GM18508 (cell line): ENCODE measurements around the gene SYNDIG1.
"Not testable (repeated sequence)": the region's sequence is repeated elsewhere in the genome, so short reads cannot be mapped to it uniquely, and the experiment has no call there.

Source experiments
- ATAC-seq: cut with Tn5 transposase; IDR thresholded peaks from one replicate; pipeline ENCODE4 v1.9.1; 2021; ENCODE audit warnings: moderate number of reproducible peaks; ENCODE audit not compliant: insufficient read depth, unreplicated experiment

The SYNDIG1 gene

DNA sequence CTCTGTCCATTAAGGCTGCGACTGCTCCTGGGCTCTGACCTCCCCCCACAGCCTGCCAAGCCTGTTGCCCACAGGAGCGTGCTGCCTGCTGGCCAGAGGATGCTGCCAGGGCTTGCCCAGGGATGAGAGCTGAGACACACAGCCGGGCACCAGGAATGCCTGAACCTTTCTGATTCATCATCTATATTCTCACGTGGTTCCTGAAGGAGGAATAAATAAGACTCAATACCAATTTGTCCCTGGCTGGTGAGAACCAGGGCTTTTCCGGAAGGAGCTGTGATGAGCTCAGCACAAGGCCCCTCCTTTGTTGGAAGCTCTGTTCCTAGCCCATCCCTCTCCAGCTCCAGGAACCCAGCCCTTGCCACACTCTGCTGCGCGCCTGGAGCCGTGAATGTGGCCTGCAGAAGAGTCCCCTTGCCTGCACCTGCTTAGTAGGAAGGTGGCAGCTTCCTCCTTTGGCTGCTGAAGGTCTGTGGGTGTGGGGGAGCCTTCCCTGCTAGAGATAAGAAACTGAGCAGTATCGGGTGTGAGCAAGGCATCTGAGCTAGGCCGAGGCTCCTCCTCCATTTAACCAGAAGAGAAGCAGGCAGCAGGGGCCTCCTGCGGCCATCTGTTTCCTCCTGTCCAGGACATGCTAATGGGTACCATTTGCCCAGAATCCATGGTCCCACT is 37.9 kb downstream of the SYNDIG1 start:
- no peak for ATAC-seq

DNA sequence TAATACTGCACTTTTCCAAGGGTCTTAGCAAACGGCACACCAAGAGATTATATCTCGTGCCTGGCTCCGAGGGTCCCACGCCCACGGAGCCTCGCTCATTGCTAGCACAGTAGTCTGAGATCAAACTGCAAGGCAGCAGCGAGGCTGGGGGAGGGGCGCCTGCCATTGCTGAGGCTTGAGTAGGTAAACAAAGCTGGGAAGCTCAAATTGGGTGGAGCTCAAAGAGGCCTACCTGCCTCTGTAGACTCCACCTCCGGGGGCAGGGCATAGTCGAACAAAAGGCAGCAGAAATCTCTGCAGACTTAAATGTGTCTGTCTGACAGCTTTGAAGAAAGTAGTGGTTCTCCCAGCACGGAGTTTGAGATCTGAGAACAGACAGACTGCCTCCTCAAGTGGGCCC is 43.0 kb downstream of the SYNDIG1 start:
- ATAC-seq: not testable (repeated sequence)

DNA sequence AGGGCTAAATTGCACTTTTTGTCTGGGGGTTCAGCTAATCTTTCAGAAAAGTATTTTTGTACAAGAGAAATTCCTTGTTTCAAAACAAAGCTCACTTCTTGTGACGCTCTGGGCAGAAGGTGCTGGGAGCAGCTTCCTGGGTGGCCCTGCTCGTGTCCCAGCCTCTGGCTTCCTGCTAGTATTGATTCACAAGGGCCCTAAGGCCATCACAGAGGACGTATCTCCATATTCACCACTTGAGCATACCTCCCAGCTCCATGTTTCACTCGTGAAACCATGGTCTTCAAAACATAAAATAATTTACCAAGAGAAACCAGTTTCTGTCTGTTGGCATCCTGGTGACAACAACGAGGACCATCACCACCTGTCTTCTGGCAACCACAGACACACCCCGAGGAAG is 49.1 kb downstream of the SYNDIG1 start:
- no peak for ATAC-seq

DNA sequence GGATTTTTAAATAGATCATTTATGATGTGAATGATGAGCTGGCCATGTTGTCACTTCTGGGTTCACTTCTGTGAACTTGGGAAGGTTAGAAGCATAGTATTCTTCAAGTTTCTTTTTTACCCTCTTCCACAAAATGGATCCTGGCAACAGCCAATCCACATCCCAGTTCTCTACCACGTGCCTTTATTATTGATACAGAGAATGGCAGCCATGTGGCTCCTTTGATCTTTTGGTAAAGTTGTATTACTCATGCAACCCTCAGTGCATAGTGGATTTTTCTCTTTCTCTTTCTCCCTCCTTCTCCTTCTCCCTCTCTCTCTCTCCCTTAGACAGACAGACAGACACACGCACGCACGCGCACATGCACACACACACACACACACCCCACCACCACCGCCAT is 50.0 kb downstream of the SYNDIG1 start:
- ATAC-seq: no peak

DNA sequence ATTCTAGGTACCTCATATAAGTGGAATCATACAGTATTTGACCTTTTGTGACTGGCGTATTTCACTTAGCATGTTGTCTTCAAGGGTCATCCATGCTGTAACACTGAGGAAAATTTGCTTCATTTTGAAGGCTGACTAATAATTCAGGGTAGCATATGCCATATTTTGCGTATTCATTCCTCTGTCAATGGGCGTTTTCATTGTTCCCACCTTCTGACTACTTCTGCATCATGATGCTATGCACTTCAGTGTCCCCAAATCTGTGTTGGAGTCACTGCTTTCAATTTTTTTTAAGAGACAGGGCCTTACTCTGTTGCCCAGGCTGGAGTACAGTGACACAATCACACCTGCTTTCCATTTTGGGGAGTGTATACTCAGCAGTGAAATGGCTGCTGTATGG is 51.6 kb downstream of the SYNDIG1 start:
- no peak for ATAC-seq

DNA sequence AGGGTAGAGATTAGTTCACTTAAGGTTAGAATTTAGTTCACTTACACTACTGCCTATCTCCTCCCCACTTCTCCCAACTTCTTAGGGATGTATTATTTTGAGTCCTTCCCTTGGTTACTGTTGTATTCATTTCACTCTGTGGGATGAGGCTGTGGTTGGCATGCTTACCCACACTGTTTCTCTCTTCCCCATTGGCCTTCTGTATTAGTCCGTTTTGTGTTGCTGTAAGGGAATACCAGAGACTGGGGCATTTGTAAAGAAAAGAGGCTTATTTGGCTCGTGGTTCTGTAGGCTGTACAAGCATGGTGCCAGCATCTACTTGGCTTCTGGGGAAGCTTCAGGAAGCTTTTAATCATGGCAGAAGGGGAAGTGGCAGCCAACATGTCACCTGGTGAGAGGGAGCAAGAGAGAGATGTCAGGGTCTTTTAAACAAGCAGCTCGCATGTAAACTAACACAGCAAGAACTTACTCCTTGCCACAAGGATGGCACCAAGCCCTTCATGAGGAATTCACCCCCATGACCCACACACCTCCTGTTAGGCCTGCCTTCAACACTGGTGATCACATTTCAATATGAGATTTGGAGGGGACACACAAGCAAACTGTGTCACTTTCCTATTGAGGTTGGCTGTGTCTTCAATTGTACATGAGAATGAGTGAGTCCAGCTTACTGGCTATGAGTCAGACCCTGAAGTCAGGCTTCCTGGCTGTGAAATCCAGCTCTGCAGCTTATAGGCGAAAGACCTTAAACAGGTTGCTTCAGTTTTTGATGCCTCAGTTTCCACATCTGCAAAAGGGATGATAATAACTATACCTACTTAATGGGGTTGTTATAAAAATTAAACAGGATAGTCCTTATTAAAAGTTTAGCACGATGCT is 53.3 kb downstream of the SYNDIG1 start:
- ATAC-seq: no peak

DNA sequence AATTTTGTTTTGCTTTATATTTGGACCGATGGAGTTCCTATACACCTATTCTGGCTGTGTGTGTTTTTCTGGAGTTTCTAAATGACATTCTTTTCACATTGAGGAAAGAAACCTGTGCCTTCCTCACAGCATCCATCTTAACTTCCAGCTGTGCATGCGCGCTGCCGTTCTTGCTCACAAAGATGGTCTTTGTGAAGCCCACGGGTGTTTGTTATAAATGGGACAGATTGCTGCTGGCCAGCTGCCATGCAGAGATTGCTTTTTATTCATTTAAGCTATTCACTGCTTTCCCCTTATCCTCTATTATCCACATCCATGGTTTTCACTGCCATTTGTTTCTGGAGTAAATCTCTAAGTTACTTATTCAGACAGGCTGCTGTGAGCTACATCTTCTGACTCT is 54.2 kb downstream of the SYNDIG1 start:
- ATAC-seq: no peak

DNA sequence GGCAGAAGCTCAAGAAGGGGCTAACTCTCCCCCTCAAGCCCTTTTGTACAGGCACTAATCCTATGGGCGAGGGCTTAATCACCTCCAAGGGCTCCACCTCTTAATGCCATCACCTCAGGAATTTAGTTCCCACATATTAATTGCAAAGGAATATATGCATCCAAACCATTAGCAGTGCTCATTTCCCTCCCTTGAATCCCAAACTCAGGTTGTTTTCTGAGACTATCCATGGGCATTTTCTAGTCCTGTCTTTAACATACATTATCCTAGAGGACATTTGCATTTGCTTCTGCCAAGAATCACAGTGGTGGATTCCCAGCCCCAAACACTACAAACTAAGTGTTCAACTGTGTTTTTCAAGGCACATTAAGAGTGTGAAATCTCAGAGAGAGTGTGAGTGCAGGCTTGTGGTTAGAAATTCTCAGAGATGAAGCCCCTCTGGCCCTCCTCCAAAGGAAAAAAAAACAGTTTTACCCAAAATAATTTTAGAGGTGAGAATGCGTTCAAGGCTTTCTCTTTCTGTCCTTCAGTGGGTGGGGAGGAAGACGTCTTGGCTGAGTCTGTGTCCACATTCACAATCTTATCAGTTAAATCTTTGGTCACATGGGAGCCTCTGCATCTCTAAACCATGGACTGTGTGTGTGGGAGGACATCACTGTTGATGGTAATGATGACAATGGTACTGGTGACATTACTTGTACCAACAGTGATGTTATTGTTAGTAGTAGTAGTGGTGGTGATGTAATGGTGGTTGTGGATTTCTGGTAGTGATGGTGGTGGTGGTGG is 59.3 kb downstream of the SYNDIG1 start:
- ATAC-seq: no peak

DNA sequence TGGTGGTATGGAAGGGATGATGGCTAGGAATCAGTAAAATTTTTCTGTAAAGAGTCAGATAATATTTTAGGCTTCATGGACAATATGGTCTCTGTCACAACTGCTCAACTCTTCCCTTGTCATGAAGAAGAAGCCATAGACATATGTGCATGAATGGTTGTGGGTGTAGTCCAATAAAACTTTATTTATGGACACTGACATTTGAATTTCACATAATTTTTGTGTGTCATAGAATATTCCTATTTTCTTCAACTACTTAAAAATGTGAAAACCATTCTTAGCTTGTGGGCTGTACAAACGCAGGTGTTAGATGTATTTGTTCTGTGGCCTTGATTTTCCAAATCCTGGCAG is 59.9 kb downstream of the SYNDIG1 start:
- no peak for ATAC-seq

DNA sequence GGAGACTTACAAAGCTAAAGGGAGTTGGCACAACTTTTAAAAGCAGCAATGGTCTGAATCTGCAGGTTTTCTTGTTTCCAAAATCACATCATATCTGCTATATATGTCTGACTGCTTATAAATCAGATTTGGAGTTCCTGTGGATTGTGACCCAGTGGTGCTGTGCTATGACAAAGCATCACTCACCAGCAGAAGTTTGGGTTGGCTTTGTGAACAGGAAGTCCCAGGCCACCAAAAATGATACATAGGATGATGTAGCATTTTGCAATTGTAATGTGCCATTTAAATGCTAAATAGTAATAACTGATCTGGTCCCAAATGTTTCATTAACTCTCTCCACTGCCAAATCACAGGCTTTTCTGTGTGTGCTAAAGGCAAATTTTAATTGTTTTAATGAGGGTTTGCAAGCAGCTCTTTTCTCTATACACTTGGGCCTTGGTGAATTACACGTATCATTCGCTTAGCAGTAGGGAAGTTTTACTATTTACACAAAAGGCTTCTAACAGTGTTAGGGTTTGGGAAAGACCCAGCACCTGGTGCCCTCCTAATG is 60.8 kb downstream of the SYNDIG1 start:
- ATAC-seq: no peak

DNA sequence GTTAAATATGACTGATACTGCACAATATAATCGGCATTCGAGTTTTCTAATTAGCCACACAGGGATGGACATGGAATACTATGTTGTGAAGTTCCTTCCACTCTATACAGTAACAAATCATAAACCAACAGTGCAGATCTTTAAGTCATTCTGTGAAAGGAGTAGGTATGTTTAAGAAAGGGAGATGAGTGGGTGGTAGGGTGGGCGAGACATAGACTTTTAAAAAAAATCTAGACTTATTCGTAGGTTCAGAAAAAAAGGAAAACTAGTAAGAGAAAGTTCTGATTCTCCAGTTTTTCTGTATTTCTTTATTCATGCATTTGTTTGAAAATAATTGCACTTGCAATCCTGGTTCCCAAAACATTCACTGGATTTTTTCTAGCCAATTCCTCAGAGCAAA is 61.8 kb downstream of the SYNDIG1 start:
- ATAC-seq: no peak

DNA sequence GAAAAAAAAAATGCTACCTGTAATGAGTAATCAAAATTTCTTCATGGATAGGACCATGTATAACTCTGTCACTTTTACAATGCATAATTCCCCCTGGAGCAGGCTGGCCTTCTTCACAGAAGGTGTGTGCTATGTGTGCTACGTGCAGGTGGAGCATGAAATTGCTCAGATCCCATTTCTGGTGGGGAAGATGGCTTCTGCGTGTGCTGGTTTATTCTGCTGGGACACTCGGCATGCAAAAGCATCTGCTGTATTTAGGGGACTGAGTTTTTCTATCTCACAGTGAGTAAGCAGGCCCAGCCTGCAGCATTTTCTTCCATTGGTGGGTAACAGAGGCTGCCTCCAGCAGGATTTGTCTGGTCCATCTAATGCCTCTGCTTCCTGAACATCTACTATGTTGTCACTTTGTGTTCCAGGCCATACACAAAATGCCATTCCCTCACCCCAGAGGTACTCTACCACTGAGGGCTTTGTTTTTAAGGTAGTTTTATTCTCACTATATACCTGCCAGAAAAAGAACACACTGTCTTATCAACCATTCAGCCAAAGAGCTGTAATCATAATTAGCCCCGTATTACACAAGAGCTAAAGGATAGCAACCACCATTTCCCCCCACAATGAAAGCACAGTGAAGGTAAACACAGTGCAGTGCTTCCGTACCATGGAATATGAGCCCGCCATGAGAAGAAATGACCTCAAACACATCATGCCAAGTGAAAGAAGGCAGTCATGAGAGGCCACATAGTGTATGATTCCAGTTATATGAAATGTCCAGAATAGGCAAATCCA is 62.4 kb downstream of the SYNDIG1 start:
- no peak for ATAC-seq

DNA sequence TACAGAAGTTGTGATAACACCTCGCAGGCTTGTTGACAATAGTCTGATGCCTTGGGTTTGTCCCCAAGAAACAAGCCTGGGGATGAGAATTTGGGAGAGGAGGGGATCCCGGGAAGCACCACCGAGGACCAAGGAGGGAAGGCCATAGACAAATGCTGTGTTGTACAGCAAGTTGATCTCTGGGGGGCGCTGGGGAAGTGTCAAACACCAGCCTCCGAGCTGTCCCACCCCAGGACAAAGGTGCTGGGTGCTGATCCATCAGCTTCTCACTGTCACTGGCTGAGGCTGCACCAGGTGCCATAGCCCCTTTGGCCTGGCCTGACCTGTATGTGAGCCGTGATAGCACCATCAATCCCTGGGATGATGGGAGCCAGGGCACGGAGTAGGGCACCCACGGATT is 64.0 kb downstream of the SYNDIG1 start:
- ATAC-seq: no peak

DNA sequence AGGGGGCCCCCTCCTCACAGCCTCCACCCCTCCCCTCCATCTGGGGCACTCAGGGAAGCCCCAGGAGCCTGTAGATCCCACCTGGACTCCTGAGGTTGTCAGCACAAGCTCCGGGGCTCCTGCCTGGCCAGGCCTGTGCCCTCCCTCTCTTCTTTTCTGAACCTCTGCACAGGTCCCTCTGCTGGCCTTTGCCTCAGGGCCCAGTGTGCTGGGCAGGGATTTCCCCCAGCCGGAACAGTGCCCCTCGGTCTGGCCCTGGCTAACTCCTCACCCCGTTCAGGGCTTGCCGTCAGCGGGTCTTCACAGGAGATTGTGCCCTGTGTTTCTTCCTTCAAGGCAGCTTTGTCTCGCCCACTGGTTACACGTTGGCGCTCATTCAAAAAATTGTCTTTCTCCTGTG is 64.9 kb downstream of the SYNDIG1 start:
- no peak for ATAC-seq

DNA sequence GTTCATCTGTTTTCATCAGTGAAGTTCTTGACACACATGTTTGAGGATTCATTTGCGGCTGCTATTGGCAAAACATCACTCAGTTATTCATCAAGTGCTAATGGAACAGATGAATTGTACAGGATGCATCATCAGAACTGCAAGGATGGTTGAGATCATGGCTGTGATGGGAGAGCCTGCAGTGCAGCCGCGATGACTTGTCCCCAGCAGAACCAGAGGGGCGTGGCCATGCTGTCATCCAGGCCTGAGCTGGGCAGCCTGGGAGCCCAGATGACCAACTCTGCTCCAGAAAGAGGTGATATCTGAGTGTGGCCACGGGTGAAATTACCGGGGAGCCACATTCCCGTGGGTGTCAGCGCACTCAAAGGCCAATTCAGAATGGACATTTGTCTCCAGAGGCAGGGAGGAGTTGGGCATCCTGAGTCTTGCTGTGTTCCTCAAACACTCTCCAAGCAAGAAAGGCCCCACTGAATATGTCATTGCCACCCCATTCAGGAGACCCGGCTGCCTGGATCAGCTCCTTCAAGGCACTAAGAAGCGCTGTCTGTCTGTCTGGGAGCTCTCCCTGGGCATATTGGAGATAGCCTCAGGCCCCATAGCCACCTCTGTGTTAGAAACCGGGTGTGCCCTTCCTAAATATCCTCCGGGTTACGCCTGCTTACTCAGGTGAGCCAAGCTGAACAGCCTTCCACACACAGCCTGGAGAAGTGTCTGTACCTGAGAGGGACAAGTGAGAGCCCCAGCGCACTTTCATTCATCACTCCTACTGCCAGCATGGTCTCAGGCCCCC is 66.7 kb downstream of the SYNDIG1 start:
- no peak for ATAC-seq

DNA sequence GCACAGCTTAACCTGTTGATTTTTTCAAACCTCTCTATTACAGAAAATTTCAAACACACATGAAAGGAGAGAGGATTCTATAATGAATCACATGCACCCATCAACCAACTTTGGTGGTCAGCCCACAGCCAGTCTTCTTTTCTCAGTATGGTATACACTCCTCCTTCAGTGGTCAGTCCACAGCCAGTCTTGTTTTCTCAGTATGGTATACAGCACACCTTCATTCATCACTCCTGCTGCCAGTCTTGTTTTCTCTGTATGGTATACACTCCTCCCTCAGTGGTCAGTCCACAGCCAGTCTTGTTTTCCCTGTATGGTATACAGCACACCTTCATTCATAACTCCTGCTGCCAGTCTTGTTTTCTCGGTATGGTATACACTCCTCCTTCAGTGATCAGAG is 67.8 kb downstream of the SYNDIG1 start:
- no peak for ATAC-seq

DNA sequence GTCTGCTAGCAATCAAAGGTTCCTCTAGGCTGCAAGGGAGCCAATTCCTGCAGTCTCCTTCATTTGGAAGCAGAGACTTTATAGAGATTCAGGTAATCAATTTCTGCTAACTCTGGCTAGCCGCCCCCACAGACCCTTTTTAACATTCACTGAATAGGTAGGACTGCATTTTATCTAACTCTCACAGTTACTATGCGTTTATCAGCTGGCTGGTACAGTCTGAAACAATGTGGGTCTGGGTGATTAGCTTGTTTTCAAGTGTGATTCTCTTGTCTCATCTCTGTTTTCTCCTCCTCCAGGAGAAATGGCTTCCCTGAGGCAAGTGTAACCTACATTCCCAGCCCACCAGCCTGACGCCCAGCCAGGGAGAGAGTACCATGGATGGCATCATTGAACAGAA is 73.3 kb downstream of the SYNDIG1 start:
- no peak for ATAC-seq

DNA sequence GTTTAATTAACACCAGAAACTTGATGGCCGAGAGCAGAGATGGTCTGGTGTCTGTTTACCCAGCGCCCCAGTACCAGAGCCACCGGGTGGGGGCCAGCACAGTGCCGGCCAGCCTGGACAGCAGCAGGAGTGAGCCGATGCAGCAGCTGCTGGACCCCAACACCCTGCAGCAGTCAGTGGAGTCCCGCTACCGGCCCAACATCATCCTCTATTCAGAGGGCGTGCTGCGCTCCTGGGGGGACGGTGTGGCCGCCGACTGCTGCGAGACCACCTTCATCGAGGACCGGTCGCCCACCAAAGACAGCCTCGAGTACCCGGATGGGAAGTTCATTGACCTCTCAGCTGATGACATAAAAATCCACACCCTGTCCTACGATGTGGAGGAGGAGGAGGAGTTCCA is 73.7 kb downstream of the SYNDIG1 start:
- no peak for ATAC-seq

DNA sequence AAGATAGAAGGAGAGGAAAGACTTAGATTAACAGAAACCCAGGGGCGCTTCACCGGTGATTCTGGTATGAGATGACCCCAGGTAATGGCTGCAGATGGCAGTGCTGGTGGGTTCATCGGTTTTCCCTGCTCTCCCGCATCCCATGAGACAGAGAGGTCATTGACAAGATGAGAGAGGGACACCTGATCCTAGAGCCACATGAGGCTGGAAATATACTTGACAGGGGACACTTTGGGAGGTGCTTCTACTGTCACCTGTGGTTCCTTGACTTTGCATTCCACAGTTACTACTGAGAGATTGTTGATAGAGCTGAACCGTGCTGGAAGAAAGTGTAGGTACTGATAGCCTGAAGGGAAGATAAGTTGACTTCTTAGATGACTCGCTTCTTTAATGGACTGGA is 74.3 kb downstream of the SYNDIG1 start:
- ATAC-seq: no peak
